Mucosa of descending colon (tissue), 3 donors: Measurements from ENCODE around the gene HNRNPA1. TPM values are rescaled to one million over a fixed set of nuclear protein-coding genes. Genes with fewer than 3 reads are reported as not detected.
"Not testable (repeated sequence)": the region's sequence is repeated elsewhere in the genome, so short reads cannot be mapped to it uniquely, and the experiment has no call there.

Experiments
- ATAC-seq: fragments of 200-7000 bp; cut with Tn5 transposase; one replicate; pipeline ENCODE4 v1.9.1; 2020; ENCODE audit warnings: mild to moderate bottlenecking, moderate library complexity
- DNase-seq, 3 donors: peaks; one replicate each; pipeline ENCODE4 v3.0.0-alpha.2; 2020
- H3K36me3 ChIP-seq: fragments of 200-600 bp; one replicate; pipeline ENCODE4 v1.8.0; 2021; ENCODE audit warnings: low read depth, mild to moderate bottlenecking
- H3K4me1 ChIP-seq: fragments of 200-600 bp; one replicate; pipeline ENCODE4 v1.8.0; 2021; ENCODE audit warnings: low read depth, mild to moderate bottlenecking
- H3K4me3 ChIP-seq: fragments of 200-600 bp; one replicate; pipeline ENCODE4 v1.8.0; 2021; ENCODE audit warnings: mild to moderate bottlenecking
- H3K9me3 ChIP-seq: fragments of 200-600 bp; one replicate; pipeline ENCODE4 v1.8.0; 2021; ENCODE audit warnings: mild to moderate bottlenecking
- intact Hi-C, 2 donors: fragments of 100-400 bp; cut with DNase I in 1 of 2; cut with micrococcal nuclease in 1 of 2; formaldehyde crosslinking; loops; one replicate each; pipeline versions ENCODE4 v1.11.0 to v1.11.1; 2022; cut with DNase I, micrococcal nuclease
- long read RNA-seq, 2 donors: library from polyadenylated mRNA; unstranded; transcript quantifications; one replicate each; pipeline ENCODE4 v2.0.0, GENCODE V29; 2019 to 2021
- total RNA-seq, 3 donors: library from RNA; stranded (reverse); fragmentation: NEBNext Ultra II Directional in 2 of 3; extraction: Animal tissue kit (Norgen Biotek cat#: 25700) in 2 of 3; gene quantifications; one replicate each; pipeline versions ENCODE4 v1.2.1 to v1.2.4, GENCODE V29; 2021 to 2023
- TF ChIP-seq, protein P1 (sequence below): fragments of 200-600 bp; IDR thresholded peaks from one replicate; pipeline ENCODE4 v1.8.0; 2022; ENCODE audit warnings: antibody characterized with exemption, mild to moderate bottlenecking
- donor health status: DM: no; HTN: no; CAD: no; lungs with moderate emphysema.
- donor health status: DM: no; HTN: no; CAD: no.
- donor health status: DM: no; HTN: yes; CAD: no.

HNRNPA1 gene
- total RNA-seq: 100 to 1,000 TPM; 580 to 894 (median 610) TPM
- long read RNA-seq, donor 1, full-length matches to known transcripts: 750 of 783 reads
- long read RNA-seq, donor 1, partial matches to known transcripts: 14 of 783 reads
- long read RNA-seq, donor 1, other reads (novel, unspliced or antisense): 19 of 783 reads
- long read RNA-seq, donor 2, full-length matches to known transcripts: 827 of 914 reads
- long read RNA-seq, donor 2, partial matches to known transcripts: 42 of 914 reads
- long read RNA-seq, donor 2, other reads (novel, unspliced or antisense): 45 of 914 reads

GRCh38 chr12:54280468-54281260, at the start of gene HNRNPA1:
Gene HNRNPA1 (plus strand): TSS chr12:54280726. CDS start chr12:54280808, 82 bp downstream.
- Histone ChIP-seq H3K36me3 (peaks cover 3% of the 10 kb centered on the region), H3K4me1 (peaks cover 54% of the 10 kb centered on the region), H3K4me3 (peak within 1 kb of the TSS; percentile 63), H3K9me3 (no peaks in the 10 kb centered on the region)
- peak; percentile 92 to 97 (median 94) for DNase-seq
- intact Hi-C loops: no loop called here
- TF ChIP-seq, protein P1, sequence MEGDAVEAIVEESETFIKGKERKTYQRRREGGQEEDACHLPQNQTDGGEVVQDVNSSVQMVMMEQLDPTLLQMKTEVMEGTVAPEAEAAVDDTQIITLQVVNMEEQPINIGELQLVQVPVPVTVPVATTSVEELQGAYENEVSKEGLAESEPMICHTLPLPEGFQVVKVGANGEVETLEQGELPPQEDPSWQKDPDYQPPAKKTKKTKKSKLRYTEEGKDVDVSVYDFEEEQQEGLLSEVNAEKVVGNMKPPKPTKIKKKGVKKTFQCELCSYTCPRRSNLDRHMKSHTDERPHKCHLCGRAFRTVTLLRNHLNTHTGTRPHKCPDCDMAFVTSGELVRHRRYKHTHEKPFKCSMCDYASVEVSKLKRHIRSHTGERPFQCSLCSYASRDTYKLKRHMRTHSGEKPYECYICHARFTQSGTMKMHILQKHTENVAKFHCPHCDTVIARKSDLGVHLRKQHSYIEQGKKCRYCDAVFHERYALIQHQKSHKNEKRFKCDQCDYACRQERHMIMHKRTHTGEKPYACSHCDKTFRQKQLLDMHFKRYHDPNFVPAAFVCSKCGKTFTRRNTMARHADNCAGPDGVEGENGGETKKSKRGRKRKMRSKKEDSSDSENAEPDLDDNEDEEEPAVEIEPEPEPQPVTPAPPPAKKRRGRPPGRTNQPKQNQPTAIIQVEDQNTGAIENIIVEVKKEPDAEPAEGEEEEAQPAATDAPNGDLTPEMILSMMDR: no peak
- ATAC-seq: peak; percentile 88

DNA sequence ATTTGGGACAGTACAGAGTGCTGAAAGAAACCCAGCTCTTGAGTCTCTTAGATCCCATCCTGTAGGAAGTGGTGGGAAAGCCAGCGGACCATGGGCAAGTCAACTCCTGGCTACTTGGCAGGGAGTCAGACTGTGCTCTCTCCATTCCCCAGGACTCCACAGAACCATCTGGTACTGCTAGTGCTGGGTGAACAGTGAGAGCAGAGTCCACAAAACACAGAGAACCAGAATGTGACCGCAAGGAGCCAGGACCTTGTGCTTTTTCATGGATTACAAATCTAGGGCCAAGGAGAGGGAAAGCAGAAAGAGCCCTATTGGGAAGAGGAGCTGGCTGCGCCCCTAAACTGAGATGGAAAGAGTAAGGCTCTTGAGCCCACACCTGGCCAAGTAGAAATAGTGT, 49.3 kb upstream of the HNRNPA1 start:
- H3K4me3 ChIP-seq, H3K4me1 ChIP-seq, H3K36me3 ChIP-seq, DNase-seq, ATAC-seq, H3K9me3 ChIP-seq, intact Hi-C loops: not testable (repeated sequence)

DNA sequence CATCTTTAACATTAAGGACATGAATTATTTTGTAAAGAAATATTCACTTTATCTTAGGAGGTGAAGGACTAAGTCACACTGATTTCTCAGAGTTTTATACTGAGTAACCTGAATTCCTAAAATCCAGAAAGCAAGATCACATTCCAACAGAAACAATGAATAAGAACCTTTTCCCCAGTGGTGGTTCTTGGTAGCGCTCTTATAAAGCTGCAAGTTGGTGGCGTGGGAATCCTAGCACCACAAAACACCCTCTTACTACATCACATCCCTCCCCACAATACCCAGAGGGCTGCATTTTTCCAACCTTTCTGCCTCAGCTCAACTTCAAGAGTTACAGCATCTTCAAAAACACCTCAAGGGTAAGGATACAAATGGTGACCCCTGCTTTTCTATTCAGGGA, 47.7 kb upstream of the HNRNPA1 start:
- Histone ChIP-seq H3K4me3 (no peak overlapping the region), H3K36me3 (no peaks in the 10 kb centered on the region), H3K9me3 (no peaks in the 10 kb centered on the region), H3K4me1 (no peaks in the 10 kb centered on the region)
- TF ChIP-seq, protein P1: no peak
- intact Hi-C loops: no loop called here
- ATAC-seq (no peak), DNase-seq (no peak)

DNA sequence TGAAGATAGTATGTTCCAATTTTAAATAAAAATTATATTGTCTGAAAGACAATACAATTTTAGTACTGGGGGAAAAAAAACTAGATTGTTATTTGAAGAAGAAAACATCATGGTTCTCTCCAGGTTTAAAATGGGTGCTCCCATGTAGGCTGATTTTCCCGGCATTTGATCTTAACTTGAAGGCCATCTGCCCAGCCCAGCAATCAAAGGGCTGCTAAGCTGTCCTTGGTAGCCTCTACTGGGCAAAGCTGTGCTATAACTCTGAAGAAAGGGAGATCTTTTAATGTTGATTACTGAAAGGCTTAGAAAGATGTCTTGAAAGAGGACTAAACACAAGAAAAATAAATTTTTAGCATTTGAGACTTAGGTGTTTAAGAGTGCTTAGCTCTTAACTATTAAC, 42.0 kb upstream of the HNRNPA1 start:
- TF ChIP-seq, protein P1: no peak
- Histone ChIP-seq H3K9me3 (no peaks in the 10 kb centered on the region), H3K4me3 (no peak overlapping the region), H3K4me1 (no peaks in the 10 kb centered on the region), H3K36me3 (no peaks in the 10 kb centered on the region)
- intact Hi-C loops: no loop called here
- no peak for ATAC-seq
- DNase-seq: no peak

GRCh38 chr12:54239620-54240019, 40.9 kb upstream of the HNRNPA1 start:
- no peaks in the 10 kb centered on the region for H3K36me3 ChIP-seq
- DNase-seq: no peak
- no peaks in the 10 kb centered on the region for H3K9me3 ChIP-seq
- no peaks in the 10 kb centered on the region for H3K4me1 ChIP-seq
- intact Hi-C loops: no loop called here
- no peak overlapping the region for H3K4me3 ChIP-seq
- TF ChIP-seq, protein P1: no peak
- no peak for ATAC-seq

- ATAC-seq (no peak), DNase-seq (no peak)
- TF ChIP-seq, protein P1: no peak
- Histone ChIP-seq H3K9me3 (no peaks in the 10 kb centered on the region), H3K4me3 (no peak overlapping the region), H3K36me3 (no peaks in the 10 kb centered on the region), H3K4me1 (no peaks in the 10 kb centered on the region)
- intact Hi-C loops: no loop called here
Observed at GRCh38 chr12:54240129-54240528, 40.4 kb upstream of the HNRNPA1 start.
